ENCODE results near the gene MGAT4C.
A peak's percentile ranks its signal among the peaks of the same experiment; 100 is the strongest.

MGAT4C gene

GRCh38 chr12:86261578-86261977 lies 5.4 kb upstream of the MGAT4C start:
- TF ChIP-seq Cebpa-rat (IDR thresholded peaks at IDR 0.05), result no peak
- Histone ChIP-seq H3K4me3 (no peak overlapping the region), H3K27ac (no peak overlapping the region), H4K20me1 (no peaks in the 10 kb centered on the region), H3K9ac (no peak overlapping the region), H3K4me1 (no peaks in the 10 kb centered on the region), H3K27me3 (no peaks in the 10 kb centered on the region), H3K4me2 (no peak overlapping the region), H3K9me3 (no peaks in the 10 kb centered on the region), H3K36me3 (no peaks in the 10 kb centered on the region)

GRCh38 chr12:86261142-86261541 lies 5.0 kb upstream of the MGAT4C start:
- H3K36me3 ChIP-seq, result no peaks in the 10 kb centered on the region
- no peak overlapping the region for H3K9ac ChIP-seq
- H3K4me2 ChIP-seq, result no peak overlapping the region
- H4K20me1 ChIP-seq, result no peaks in the 10 kb centered on the region
- TF ChIP-seq Cebpa-rat (IDR thresholded peaks at IDR 0.05), result no peak
- H3K4me1 ChIP-seq, result no peaks in the 10 kb centered on the region
- no peaks in the 10 kb centered on the region for H3K27me3 ChIP-seq
- no peak overlapping the region for H3K4me3 ChIP-seq
- no peak overlapping the region for H3K27ac ChIP-seq
- no peaks in the 10 kb centered on the region for H3K9me3 ChIP-seq

GRCh38 chr12:86260183-86260582 lies 4.0 kb upstream of the MGAT4C start:
- Histone ChIP-seq H3K9ac (no peak overlapping the region), H3K4me3 (no peak overlapping the region), H3K9me3 (no peaks in the 10 kb centered on the region), H3K27ac (no peak overlapping the region), H3K4me1 (no peaks in the 10 kb centered on the region), H3K36me3 (no peaks in the 10 kb centered on the region), H3K4me2 (no peak overlapping the region), H3K27me3 (no peaks in the 10 kb centered on the region), H4K20me1 (no peaks in the 10 kb centered on the region)
- TF ChIP-seq Cebpa-rat (IDR thresholded peaks at IDR 0.05), result no peak

GRCh38 chr12:86257134-86257533 lies 943 bp upstream of the MGAT4C start:
- no peak overlapping the region for H3K4me3 ChIP-seq
- H3K27me3 ChIP-seq, result no peaks in the 10 kb centered on the region
- no peak for TF ChIP-seq Cebpa-rat (IDR thresholded peaks at IDR 0.05)

DNA sequence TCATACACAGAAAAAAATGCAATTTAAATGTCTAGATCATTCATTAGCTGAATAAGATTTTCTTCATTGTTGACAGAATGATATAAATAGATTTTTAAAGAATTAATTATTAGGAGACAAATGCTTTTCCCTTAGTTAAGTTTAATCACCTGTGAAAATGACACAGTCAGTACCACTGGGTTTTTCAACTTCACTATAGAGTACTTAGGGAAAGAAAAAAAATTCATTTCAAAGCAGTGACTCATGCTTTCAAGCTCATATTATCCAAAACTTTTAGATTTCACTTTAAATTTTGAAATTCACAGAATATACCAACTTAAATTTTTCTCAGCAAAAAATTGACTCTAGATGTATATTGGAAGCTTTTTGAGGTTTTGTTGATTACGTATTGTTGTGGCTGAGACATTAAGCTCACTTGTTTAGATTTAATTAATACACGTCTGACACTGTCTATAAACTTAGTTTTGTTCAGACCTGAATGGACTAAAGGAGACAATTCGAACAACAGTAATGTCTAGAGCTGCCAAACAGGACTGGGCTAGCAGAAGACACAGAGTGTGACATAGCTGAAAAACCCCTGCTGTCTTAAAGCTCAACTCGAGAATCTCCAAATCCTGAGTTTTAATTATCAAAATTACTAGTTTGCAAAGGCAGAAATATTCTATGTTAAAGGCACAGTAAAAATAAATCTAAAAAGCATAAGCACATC lies 1.6 kb downstream of the MGAT4C start:
- H3K27me3 ChIP-seq, result no peaks in the 10 kb centered on the region
- no peak overlapping the region for H3K27ac ChIP-seq
- no peaks in the 10 kb centered on the region for H4K20me1 ChIP-seq
- H3K9me3 ChIP-seq, result no peaks in the 10 kb centered on the region
- no peak overlapping the region for H3K4me2 ChIP-seq
- TF ChIP-seq Cebpa-rat (IDR thresholded peaks at IDR 0.05), result no peak
- no peak overlapping the region for H3K9ac ChIP-seq
- H3K36me3 ChIP-seq, result no peaks in the 10 kb centered on the region
- no peak overlapping the region for H3K4me3 ChIP-seq
- peaks cover 8% of the 10 kb centered on the region for H3K4me1 ChIP-seq

More at GRCh38 chr12:86257134-86257533, 943 bp upstream of the MGAT4C start:
- no peaks in the 10 kb centered on the region for H3K9me3 ChIP-seq
- no peak overlapping the region for H3K4me2 ChIP-seq
- no peaks in the 10 kb centered on the region for H3K36me3 ChIP-seq
- H3K9ac ChIP-seq, result no peak overlapping the region
- no peak overlapping the region for H3K27ac ChIP-seq
- no peaks in the 10 kb centered on the region for H3K4me1 ChIP-seq
- H4K20me1 ChIP-seq, result no peaks in the 10 kb centered on the region

DNA sequence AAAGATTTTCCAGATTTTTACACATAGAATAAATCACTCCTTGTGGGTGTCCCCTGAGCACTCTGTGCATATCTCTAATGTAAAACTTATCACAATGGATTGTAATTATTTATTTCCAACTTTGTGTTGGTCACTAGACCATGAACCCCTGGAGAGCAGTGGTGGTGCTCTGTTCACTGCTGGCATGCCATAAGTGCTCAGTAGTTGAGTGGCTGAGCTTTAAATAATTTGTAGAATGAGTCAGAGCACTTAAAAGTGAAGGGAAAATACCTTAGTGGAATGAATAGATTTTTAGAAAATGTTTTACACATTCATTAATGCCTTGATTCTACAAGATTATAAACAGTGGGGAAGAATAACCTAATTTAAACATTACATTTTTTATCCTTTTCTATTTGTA lies 6.3 kb downstream of the MGAT4C start:
- Histone ChIP-seq H3K36me3 (no peaks in the 10 kb centered on the region), H3K4me1 (peaks cover 20% of the 10 kb centered on the region), H3K27me3 (no peaks in the 10 kb centered on the region), H3K4me3 (no peak overlapping the region), H3K9ac (no peak overlapping the region), H3K27ac (no peak overlapping the region), H3K4me2 (peak overlapping the region; percentile 10), H3K9me3 (no peaks in the 10 kb centered on the region), H4K20me1 (no peaks in the 10 kb centered on the region)
- no peak for TF ChIP-seq Cebpa-rat (IDR thresholded peaks at IDR 0.05)

- Histone ChIP-seq H3K27me3 (no peaks in the 10 kb centered on the region), H3K9me3 (no peaks in the 10 kb centered on the region), H3K9ac (no peak overlapping the region), H3K36me3 (no peaks in the 10 kb centered on the region), H3K4me1 (peaks cover 20% of the 10 kb centered on the region), H3K4me2 (no peak overlapping the region), H3K4me3 (no peak overlapping the region), H4K20me1 (no peaks in the 10 kb centered on the region), H3K27ac (no peak overlapping the region)
- no peak for TF ChIP-seq Cebpa-rat (IDR thresholded peaks at IDR 0.05)
These were observed 6.9 kb downstream of the MGAT4C start for GRCh38 chr12:86249276-86249675.

DNA sequence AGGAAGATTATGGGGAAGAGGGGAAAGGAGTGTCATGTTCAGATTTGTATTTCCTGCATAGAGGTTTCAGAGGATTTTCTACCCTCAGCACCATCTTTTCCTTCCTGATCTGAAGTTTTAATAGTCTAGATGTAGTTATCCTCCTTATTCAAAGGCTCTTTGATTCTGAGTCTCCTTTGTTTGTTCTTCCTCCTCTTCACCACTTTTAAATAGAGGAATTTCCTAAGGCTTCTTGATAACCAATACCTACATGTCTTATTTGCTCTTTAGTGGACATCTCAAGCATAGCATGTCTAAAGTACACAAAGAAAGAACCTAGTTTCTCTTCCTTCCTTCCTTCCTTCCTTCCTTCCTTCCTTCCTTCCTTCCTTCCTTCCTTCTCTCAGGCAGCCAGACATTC lies 8.3 kb downstream of the MGAT4C start:
- no peak overlapping the region for H3K4me3 ChIP-seq
- H3K9ac ChIP-seq, result no peak overlapping the region
- no peaks in the 10 kb centered on the region for H3K36me3 ChIP-seq
- H3K9me3 ChIP-seq, result no peaks in the 10 kb centered on the region
- TF ChIP-seq Cebpa-rat (IDR thresholded peaks at IDR 0.05), result no peak
- H4K20me1 ChIP-seq, result no peaks in the 10 kb centered on the region
- peaks cover 20% of the 10 kb centered on the region for H3K4me1 ChIP-seq
- H3K27ac ChIP-seq, result no peak overlapping the region
- H3K27me3 ChIP-seq, result no peaks in the 10 kb centered on the region
- H3K4me2 ChIP-seq, result peak overlapping the region; percentile 29

GRCh38 chr12:86241600-86241999 lies 14.6 kb downstream of the MGAT4C start:
- Histone ChIP-seq H3K9me3 (no peaks in the 10 kb centered on the region), H3K4me2 (no peak overlapping the region), H3K9ac (no peak overlapping the region), H3K4me1 (no peaks in the 10 kb centered on the region), H3K36me3 (no peaks in the 10 kb centered on the region), H4K20me1 (no peaks in the 10 kb centered on the region), H3K27me3 (no peaks in the 10 kb centered on the region), H3K4me3 (no peak overlapping the region), H3K27ac (no peak overlapping the region)
- no peak for TF ChIP-seq Cebpa-rat (IDR thresholded peaks at IDR 0.05)

DNA sequence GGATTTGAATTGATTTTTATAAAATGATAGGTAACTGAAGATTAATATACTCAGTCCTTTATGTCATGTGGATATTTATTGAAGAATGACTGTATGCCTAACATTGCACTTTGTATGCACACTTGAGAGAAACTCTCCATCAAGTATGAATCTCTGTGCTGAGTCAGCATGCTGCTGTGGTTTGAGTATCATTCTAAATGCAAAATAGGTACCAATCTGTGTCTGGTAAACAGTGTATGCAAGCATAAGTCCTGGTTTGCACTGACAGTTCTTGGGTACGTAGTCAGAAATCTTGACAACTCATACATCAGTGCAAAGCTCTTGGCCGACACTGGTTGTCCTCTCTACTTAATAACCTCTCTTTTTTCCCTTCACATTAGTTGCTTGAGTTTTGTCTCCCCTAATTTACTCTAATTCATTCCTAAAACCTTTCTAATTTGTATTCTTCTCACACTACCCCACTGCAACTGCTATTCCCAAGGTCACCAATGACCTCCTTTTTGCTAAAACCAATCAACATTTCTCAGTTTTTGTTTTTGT lies 21.8 kb downstream of the MGAT4C start:
- Histone ChIP-seq H3K27me3 (no peaks in the 10 kb centered on the region), H3K27ac (no peak overlapping the region), H3K36me3 (no peaks in the 10 kb centered on the region), H3K4me1 (no peaks in the 10 kb centered on the region), H3K9ac (no peak overlapping the region), H3K4me2 (no peak overlapping the region), H3K9me3 (no peaks in the 10 kb centered on the region), H3K4me3 (no peak overlapping the region), H4K20me1 (no peaks in the 10 kb centered on the region)
- no peak for TF ChIP-seq Cebpa-rat (IDR thresholded peaks at IDR 0.05)
